ENCODE data around the gene ERN1.
A peak's percentile ranks its signal among the peaks of the same experiment; 100 is the strongest.
"Not testable (repeated sequence)": the region's sequence is repeated elsewhere in the genome, so short reads cannot be mapped to it uniquely, and the experiment has no call there.

The ERN1 gene

DNA sequence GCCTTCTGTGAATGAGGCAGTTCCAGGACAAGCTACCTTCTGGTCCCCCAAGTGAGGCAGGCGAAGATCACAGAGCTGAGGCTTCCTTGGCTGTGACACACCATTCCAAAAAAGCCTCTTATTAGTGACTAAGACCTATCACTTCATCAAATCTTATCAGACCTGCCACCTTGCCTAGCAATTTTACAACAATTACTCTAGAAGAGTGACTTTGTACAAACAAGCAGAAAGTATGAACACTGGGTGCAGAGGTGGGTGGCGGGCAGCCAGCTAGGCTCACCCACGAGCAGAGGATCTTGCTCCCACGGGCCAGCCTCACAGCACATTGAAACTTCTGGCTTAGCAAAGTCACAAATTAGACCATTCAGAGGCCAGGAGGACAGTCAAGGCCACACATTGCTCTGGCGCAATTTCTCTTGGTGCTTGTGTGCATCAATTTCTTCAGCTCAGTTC, 107.3 kb downstream of the ERN1 start:
- peak; percentile 47 for DNase-seq

DNA sequence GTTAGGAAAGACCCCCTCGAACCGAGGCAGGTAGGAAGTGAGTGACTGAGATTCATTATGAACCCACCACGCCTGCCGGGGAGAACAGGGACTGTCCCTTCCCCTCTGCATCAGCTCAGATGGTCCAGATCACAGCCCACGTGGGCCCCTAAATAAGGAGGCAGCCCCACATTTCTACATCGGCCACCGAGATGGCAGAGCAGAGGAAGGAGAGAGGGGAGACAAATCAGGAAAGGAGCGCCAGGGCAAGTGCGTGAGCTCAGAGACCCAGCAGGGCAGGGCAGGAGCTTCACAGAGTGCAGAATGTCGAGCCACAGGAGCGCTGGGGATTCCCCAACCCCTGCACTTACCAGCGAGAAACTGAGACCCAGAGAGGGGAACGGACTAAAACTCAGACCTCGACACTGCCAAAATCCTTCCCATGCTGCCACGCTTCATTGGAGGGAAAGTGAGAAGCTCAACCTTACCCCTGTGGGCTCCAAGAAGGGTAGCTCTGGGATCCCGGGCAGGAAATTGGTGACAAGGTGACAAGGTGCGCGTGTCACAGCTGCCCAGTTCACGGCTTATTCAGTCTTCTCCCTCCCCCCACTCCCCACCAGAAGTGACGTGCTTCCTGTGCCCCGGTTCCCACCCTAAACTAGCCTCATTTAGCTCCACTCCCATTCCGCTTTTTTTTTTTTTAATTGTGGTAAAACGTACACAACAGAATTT, 109.7 kb downstream of the ERN1 start, which contains the start of gene ICAM2:
Gene ICAM2, minus strand, starts transcription at position 578 of the 711 bp plus-strand sequence. CDS start 13,942 bp downstream, outside the sequence.
- DNase-seq, result peak; percentile 88

DNA sequence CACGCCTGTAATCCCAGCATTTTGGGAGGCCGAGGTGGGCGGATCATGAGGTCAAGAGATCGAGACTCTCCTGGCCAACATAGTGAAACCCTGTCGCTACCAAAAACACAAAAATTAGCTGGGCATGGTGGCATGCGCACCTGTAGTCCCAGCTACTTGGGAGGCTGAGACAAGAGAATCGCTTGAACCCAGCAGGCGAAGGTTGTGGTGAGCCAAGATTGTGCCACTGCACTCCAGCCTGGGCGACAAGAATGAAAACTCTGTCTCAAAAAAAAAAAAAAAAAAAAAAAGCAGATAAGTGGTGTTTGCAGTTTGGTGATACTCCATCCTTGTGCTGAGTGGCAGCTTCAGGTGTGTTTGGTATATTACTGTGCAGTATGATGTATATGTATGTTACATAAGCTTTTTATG, 110.4 kb downstream of the ERN1 start:
- not testable (repeated sequence) for DNase-seq

DNA sequence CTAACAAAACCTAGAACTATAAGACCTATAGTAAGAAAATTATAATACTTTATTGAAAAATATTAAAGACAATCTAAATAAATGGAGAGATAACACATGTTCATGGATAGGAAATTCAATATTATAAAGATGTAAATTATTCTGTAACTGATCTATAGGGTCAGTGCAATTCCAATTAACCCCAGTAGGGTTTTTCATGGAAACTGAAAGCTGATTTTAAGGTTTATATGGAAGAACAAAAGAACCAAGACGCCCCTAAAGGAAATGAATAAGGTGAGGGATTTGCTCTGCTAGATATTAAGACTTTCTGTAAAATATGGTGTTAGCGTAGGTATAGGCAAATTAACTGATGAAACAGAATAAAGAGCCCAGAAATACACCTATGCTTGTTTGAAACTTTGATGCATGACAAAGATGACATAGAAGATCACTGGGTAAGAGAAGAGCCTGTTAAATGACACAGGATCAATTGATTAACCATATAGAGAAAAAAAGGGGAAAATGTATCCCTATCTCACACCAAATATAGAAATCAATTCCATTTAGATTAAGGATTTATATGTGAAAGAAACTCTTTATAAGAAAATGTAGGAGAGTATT, 112.5 kb downstream of the ERN1 start:
- DNase-seq, result no peak

DNA sequence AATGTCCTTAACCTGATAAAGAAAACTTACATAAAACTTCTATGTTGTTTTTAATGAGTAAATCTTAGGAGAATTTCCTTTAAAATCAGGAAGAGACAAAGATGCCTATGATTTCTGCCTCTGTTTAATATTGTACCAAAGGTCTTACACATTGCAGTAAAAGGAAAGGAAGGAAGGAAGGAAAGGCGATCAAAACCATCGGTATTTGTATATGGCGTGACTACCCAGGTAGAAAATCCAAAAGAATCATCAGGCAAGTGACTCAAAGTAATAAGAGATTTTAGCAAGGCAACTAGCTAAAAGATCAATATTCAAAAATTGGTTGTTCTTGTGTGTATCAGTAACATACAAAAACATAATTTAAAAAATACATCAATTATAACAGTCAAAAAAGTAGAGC, 113.0 kb downstream of the ERN1 start:
- DNase-seq, result no peak

DNA sequence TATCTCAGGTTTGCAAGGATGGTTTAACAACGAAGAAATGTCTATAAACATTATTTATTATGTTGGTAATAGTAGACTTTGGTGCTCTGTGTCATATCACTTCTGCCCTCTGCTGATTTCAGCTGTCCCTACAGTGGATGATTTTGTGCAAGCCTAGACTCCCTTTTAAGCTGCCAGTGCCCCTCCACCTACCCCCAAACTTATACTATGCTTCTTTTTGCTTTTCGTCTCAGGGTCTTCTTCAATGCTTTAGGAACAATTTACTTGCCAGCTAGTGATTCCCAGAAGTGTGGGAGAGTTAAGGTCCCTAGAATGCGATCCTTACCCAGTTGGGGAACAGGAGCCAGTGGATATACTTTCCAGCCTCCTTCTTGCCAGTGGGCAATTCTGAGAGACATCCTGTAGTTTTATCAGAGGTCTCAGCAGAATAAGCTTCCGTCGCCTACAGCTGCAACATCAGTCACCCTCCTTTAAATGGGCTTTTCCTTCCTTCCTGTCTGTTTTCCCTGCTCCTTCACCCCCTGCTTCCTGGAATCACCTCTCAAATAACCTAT, 113.6 kb downstream of the ERN1 start:
- DNase-seq, result no peak

DNA sequence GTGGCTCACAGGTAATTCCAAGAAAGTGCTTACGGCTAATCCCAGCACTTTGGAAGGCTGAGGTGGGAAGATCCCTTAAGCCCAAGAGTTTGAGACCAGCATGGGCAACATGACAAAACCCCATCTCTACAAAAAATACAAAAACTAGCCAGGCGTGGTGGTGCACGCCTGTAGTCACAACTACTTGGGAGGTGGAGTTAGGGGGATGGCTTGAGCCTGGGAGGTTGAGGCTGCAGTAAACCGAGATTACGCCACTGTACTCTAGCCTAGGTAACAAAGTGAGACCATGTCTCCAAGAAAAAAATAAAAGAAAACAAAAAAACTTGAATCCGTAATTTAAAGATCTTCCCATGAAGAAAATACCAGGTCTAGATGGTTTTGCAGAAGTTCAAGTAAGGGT, 114.5 kb downstream of the ERN1 start:
- no peak for DNase-seq

DNA sequence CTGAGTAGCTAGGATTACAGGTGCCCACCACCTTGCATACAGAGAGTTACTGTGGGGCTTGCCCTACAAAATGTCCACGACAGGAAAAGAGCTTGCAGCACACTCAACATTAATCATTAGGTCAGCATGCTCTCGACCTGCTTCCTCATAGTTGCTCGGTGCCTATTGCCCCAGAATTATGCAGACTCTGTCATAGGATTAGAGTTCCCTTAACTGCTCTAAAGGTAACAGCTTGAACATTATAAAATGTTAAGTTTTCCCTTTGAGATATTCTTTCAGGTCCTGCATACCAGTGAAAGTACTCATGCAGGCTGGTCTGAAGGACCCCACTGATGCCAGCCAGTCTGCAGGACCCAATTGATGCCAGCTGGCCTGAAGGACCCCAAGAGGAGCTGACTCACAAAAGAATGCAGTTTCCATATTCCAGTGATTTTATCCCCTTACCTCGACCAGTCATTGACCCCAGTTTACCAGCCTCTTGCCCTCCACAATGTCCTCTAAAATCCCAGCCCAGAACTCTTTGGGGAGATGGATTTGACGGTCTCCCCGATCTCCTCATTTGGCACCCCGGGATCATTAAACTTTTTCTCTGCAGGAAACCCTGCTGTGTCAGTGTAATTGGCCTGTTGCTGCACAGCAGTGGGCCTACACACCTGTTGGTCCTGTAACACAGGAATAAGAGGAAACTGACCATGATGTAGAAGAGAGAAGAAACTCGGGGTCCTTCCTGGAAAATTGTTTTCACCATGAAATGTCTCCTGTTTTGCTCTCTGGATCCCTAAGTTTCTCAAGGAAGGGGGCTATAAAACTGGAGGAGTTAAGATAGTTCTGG, 120.2 kb downstream of the ERN1 start:
- no peak for DNase-seq

DNA sequence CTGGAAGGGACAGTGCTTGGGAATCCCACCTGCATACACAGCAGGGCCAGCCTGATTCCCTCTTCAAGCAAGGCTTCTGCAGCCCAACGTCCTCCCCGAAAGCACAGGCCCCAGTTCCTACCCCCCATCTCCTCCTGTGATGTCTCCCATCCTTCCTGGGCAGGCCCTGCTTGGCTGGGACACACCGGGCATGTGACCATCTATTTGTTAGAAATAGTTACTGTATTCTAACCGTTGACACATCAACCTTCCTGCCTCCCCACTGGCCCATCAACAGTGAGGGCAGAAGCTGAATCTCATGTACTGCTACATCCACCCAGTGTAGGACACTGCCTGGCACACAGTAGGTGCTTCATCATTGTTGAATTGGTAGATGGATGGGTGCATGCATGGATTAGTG, 121.1 kb downstream of the ERN1 start:
- DNase-seq, result peak; percentile 0

DNA sequence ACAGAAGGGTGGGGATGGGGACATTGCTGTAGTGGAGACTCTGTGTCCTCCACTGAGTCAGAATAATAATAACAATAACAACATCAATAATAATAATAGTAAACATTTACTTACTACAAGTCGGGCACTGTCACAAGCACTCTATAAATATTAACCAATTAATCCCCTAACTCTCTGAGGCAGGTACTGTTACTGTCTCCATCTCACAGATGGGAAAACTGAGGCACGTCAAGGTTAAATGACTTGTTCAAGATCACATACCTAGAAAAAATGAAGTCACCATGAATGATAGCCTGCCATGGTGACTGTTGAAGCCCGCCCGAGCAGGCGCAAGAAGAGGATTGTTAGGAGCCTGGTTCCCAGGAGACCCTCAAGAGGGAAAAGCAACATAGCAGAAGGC, 121.6 kb downstream of the ERN1 start:
- peak; percentile 0 for DNase-seq

DNA sequence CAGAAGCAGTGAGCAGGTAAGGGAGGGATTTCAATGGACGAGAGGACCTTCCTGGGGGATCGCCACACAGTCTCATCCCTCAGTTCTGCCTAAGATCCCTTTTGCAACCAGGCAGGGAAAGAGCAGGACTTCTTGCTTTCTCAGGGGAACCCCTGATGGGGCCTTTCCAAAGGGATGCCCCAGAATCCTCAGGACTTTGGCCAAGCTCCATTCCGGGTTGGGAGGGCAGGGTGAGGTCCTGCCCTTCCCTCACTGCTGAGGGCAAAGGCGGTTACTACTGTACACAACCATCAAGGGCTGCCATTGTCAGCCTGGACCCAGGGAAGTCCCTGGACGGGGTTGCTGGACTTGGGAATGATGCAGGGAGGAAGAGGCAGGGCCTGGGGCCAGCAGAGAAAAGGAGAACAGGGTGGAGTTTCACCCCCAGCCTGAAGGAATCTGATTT, 122.1 kb downstream of the ERN1 start:
- DNase-seq, result no peak

DNA sequence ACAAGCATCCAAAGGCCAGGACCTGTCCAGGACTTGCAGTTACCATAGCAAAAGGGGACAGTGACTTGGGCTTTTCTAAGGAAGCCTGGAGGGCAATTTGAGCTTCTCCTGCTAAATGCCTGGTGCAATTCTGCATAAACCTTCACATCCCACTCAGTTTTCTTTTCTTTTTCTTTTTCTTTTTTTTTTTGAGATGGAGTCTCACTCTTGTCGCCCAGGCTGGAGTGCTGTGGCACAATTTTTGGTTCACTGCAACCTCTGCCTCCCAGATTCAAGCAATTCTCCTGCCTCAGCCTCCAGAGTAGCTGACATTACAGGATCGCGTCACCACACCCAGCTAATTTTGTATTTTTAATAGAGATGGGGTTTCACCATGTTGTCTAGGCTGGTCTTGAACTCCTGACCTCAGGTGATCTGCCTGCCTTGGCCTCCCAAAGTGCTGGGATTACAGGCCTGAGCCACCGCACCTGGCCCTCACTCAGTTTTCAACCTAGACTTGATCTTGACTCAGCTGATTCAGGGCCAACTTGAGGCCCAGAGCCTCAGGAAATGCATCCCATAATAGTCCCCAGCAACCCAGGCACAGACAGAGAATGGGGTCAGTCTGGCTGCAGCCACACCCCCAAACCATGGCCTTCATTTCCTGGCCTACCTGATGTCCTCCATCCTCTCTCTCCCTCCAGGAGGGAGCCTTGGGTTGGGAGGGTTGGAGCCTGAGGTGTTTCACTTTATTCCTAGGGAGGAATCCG, 122.7 kb downstream of the ERN1 start:
- not testable (repeated sequence) for DNase-seq

DNA sequence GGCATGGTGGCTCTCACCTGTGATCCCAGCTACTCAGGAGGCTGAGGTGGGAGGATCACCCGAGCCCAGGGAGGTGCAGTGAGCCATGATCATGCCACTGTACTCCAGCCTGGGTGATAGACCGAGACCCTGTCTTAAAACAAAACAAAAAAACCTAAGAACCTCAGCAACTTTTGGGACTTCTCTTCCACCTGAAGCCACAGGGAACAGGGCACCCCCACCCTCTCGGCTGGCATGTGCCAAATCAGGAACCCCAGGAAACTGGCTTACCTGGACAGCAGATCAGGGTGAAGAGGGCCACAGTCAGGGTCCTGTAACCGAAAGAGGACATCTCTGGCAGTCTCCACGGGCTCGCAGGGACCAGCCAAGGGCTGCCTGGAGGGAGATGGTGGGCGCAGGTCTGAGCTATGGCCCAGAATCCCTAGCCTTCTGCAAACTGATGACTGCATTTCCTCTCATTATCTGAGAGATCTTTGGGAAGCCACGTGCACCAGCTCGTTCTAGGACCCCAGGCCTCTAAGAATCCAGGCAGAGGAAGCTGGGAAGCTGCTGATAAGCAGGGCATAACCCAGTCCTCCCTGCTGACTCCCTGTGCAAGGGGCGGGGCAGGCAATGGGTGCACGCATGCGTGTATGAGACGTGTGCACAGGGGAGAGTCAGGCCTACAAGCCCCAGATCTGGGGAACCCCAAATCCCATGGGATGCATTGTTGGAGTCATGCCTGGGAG, 123.4 kb downstream of the ERN1 start:
- no peak for DNase-seq

DNA sequence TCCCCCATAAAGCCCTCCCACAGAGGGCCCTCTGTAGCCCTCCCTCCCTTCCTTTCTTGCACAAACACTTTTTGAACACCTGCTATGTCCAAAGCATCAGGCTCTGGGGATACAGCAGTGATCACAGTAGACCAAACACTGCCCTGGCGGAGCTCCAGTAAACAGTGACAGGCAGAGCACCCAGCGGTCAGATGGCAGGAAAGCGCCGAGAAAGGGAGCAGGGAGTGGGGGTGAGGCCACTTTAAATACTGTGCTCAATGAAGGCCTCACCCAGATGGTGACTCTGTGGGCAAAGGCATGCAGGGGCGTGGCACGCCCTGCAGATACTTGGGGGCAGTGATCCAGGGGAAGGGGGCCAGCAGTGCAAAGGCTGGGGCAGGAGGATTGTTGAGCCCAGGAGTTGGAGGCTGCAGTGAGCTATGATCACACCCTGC, 124.2 kb downstream of the ERN1 start:
- no peak for DNase-seq

DNA sequence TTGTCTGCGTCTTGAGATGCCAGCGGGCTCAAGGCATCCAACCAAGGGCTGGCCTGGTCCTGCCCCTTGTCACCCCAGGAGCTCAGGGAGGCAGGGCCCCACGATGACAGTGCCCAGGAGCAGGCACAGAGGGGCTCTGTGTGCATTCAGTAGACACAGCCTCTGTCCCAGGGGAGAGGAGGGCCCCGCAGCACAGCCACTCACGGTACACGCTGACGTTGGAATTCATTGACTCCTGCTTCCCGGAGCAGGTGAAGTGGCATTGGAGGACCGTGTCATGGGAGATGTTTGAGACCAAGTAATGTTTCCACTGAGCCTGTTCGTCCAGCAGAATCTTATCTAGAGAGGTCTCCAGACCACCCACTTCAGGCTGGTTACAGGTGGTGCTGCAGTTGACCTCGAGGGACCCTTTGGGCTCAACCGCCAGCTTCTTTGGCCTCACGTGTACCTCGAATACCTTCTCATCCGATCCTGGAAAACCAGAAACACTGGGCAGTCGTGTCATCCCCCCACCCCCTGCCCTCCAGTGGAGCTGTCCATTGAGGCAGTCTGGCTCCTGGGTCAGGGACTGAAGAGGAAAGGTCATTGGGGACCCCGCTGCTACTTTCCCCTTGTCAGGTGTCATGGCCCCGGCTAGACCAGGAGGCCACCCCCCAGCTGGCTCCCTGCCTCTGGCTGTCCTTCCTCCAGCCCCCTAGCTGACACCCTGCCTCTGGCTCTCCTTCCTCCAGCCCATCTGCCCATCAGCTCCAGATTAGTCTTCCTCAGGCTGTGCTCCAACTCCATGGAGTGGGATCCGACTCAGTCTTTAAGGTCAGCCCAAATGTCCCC, 124.8 kb downstream of the ERN1 start:
- DNase-seq, result peak; percentile 1

DNA sequence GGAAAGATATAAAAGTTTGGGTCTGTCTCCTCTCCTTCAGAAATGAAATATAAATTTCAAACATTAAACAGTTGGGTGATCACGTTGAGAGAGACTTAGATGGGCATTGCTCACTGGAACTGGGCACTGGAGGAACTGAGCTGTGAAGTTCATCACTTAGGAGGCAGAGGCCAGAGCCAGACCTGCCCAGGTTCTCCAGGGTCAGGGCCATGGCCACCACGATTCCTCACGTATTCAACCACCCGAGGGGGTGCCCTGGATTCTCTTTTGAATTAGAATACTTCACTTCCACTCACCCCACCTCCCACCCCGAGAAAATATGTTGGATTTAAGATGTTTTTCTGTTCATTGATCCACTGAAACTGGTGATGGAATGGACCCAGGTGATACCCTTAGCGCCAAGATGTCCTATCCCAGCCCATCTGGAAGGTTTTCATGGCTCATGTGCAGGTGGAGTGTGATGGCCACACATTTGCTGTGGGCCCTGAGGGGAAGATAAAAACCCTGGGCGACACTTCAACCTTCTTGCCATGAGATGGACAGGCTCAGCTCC, 125.7 kb downstream of the ERN1 start:
- DNase-seq, result no peak

DNA sequence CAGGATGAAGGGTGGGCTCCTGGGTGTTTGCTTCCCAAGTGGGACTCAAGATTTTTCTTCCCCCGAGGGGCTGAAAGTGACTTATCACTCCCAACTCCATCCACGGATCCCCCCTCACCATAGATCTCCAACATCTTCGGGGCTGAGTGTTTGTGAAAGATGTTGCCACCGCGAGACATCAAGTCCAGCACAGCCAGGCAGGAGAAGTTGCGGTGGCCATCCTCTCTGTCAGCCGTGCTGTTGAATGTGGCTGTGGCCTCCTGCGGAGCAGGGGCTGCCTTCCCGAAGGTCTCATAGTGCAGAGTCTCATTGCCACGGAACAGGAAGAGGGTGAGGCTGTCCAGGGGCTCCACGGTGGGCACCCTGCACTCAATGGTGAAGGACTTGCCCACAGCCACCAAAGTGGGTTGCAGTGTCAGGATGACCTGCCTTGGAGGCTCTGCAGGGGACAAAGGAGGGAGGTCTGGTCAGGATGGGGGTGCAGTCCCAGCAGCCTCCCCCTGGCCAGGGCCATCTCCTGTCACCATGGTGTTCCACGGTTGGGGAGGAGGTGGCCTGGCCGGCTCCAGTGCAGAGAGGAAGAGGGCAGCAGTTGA, 126.3 kb downstream of the ERN1 start:
- no peak for DNase-seq

DNA sequence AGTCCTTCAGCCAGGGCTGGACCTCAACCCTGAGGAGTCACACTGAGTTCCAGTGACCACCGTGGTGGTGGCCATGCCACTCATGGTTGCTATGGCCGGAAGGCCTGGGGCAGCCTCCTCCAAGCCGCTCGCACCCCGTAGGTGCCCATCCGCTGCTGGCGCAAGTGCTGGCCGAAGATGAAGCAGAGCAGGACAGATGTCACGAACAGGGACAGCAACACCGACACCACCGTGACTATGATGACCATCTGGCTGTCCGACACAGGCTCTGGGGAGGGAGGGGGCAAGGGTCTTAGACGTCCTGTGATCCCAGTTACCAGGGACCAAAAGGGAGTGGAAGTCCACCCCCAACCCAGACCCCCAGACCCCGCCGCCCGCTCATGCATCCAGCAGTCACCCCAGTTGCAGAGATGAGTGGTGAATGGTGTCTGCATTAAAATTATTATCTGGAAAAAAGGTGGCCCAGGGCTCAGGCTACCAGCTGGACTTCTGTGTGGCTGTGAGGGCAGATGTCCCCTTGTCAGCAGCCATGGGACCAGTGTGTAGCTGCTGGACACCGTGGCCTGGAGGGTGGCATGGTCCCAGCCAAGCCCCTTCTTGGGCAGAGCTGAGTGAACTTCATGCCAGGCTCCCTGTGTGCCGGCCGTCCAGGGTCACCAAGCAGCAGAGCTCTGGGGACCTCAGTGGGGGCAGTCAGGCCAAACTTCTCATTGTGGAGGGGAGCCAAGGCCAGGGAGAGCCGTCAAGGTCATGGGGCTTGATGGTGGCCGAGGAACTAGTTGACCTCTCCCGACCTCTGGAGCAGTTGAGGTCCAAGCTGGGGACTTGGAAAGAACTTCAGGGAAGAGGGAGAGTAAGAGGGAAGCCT, 127.1 kb downstream of the ERN1 start:
- DNase-seq, result no peak

All from activated CD4-positive, alpha-beta T cell treated with anti-CD3 and anti-CD28 coated beads for 48 hours (primary cell).